Natural killer cell (primary cell): ENCODE results near the gene MTR. TPM values are rescaled to one million over a fixed set of nuclear protein-coding genes. Genes with fewer than 3 reads are reported as not detected.

Source experiments
- ATAC-seq, 3 donors: fragments of 150-1000 bp in 2 of 3; fragments of 200-7000 bp in 1 of 3; cut with Tn5 transposase; 1 replicate in 1 of 3; 2 replicates in 2 of 3; pipeline ENCODE4 v1.10.0; 2021; ENCODE audit warnings: mild to moderate bottlenecking in 2 of 3, moderate library complexity in 2 of 3
- DNase-seq, 2 donors: peaks; one replicate each; pipeline versions ENCODE4 v3.0.0 to v3.0.0-alpha.2; 2013 to 2021; ENCODE audit warnings: mixed read lengths in 1 of 2
- H3K27ac ChIP-seq: one replicate; pipeline ENCODE4 v1.5.1; 2013; ENCODE audit warnings: mild to moderate bottlenecking, low read length
- H3K27me3 ChIP-seq: one replicate; pipeline ENCODE4 v1.6.1; 2013; ENCODE audit warnings: low read length; ENCODE audit not compliant: control insufficient read depth, insufficient read depth
- H3K36me3 ChIP-seq: one replicate; pipeline ENCODE4 v1.6.1; 2013; ENCODE audit warnings: low read length; ENCODE audit not compliant: control insufficient read depth, insufficient read depth
- H3K4me1 ChIP-seq: one replicate; pipeline ENCODE4 v1.6.1; 2013; ENCODE audit warnings: low read length; ENCODE audit not compliant: control insufficient read depth, insufficient read depth
- H3K4me3 ChIP-seq: one replicate; pipeline ENCODE4 v1.5.1; 2013; ENCODE audit warnings: low read length
- H3K9me3 ChIP-seq: one replicate; pipeline ENCODE4 v1.6.1; 2013; ENCODE audit warnings: low read length; ENCODE audit not compliant: control insufficient read depth, insufficient read depth
- H3K27ac Mint-ChIP-seq, 2 donors: one replicate each; pipeline ENCODE4 v1.8.0; 2022; ENCODE audit warnings: mild to moderate bottlenecking in 2 of 2, mixed read lengths in 2 of 2, moderate library complexity in 1 of 2
- H3K27me3 Mint-ChIP-seq, 2 donors: one replicate each; pipeline ENCODE4 v1.8.0; 2022; ENCODE audit warnings: low read depth in 2 of 2, mixed read lengths in 2 of 2
- H3K36me3 Mint-ChIP-seq: one replicate; pipeline ENCODE4 v1.8.0; 2022; ENCODE audit warnings: mixed read lengths
- H3K4me1 Mint-ChIP-seq, 2 donors: one replicate each; pipeline ENCODE4 v1.8.0; 2022; ENCODE audit warnings: mixed read lengths in 2 of 2
- H3K4me3 Mint-ChIP-seq: one replicate; pipeline ENCODE4 v1.8.0; 2022; ENCODE audit warnings: mild to moderate bottlenecking, moderate library complexity, mixed read lengths
- H3K9me3 Mint-ChIP-seq, 2 donors: one replicate each; pipeline ENCODE4 v1.8.0; 2022; ENCODE audit warnings: mixed read lengths in 2 of 2
- WGBS: methylation state at CpG from one replicate; pipeline ENCODE4 v1.1.7; 2013; ENCODE audit warnings: missing lambda C conversion rate; ENCODE audit not compliant: insufficient coverage; 5-methylcytosine and 5-hydroxymethylcytosine counted together
- intact Hi-C: fragments of 100-400 bp; cut with micrococcal nuclease; formaldehyde crosslinking; loops from one replicate; pipeline ENCODE4 v1.14.2; 2022
- total RNA-seq, 4 donors: library from RNA; stranded (reverse); fragments of 120-200 nt in 1 of 4; gene quantifications; one replicate each; pipeline versions ENCODE4 v1.2.3 to v1.2.4, GENCODE V29; 2013 to 2022
- TF ChIP-seq, protein P1 (sequence below): fragments of 200-600 bp; IDR thresholded peaks from one replicate; pipeline ENCODE4 v1.8.0; 2022; ENCODE audit warnings: antibody characterized with exemption

Gene MTR
- total RNA-seq: 10 to 100 TPM; 28.4 to 41.1 (median 38.4) TPM
- total RNA-seq (2013): 57.0 TPM

DNA sequence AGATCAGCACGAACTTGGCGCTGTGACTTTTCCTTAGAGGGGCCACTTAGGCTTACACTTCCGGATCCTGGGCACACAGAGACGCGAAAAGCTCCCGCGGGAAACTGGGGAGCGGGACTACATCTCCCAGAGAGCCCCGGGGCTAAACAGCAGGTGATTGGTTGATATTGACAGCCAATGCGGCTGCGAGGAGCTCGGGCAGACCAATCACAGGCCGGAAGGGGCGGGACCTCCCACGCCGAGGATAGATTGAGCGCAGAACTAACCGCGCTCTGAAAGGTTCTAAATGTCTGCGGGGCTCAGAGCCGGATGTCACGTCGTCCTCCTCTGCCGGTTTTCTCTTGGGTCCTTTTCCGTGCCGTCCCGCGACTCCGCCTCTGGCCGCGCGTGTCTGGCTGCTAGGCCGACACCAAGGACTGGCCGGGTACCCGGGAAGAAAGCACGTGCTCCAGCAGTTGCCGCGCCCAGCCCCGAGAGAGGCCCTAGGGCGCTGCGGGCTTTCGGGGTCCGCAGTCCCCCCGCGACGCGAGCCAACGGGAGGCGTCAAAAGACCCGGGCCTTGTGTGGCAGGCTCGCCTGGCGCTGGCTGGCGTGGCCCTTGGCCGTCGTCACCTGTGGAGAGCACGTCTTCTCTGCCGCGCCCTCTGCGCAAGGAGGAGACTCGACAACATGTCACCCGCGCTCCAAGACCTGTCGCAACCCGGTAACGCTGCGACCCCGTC, at the start of gene MTR:
Gene MTR (plus strand): TSS at position 258 of the 722 bp plus-strand sequence. CDS start 412 bp downstream, at position 670.
- H3K9me3 ChIP-seq: no peaks in the 10 kb centered on the region
- no peaks in the 10 kb centered on the region for H3K27me3 ChIP-seq
- Mint-ChIP-seq H3K4me1 (peaks cover 28 to 41% of the 10 kb centered on the region in 2 donors), H3K4me3 (peak within 1 kb of the TSS; percentile 98), H3K27me3 (peaks cover 8 to 20% of the 10 kb centered on the region in 2 donors), H3K9me3 (no peaks in the 10 kb centered on the region), H3K36me3 (no peaks in the 10 kb centered on the region), H3K27ac (peak within 1 kb of the TSS; percentile 95 to 98)
- intact Hi-C loops: loop anchor here (10.0 kb wide), 1 partner anchor 930 kb away; the partner anchor contains the start of gene LYST
- ATAC-seq (peak; percentile 91 to 98 (median 93)), DNase-seq (peak; percentile 94 to 98)
- peaks cover 8% of the 10 kb centered on the region for H3K4me1 ChIP-seq
- peak within 1 kb of the TSS; percentile 96 for H3K27ac ChIP-seq
- TF ChIP-seq, protein P1, sequence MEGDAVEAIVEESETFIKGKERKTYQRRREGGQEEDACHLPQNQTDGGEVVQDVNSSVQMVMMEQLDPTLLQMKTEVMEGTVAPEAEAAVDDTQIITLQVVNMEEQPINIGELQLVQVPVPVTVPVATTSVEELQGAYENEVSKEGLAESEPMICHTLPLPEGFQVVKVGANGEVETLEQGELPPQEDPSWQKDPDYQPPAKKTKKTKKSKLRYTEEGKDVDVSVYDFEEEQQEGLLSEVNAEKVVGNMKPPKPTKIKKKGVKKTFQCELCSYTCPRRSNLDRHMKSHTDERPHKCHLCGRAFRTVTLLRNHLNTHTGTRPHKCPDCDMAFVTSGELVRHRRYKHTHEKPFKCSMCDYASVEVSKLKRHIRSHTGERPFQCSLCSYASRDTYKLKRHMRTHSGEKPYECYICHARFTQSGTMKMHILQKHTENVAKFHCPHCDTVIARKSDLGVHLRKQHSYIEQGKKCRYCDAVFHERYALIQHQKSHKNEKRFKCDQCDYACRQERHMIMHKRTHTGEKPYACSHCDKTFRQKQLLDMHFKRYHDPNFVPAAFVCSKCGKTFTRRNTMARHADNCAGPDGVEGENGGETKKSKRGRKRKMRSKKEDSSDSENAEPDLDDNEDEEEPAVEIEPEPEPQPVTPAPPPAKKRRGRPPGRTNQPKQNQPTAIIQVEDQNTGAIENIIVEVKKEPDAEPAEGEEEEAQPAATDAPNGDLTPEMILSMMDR: no peak
- WGBS: under 1% methylated on average over 67 of the region's 67 CpGs
- H3K4me3 ChIP-seq: peak within 1 kb of the TSS; percentile 96
- no peaks in the 10 kb centered on the region for H3K36me3 ChIP-seq

DNA sequence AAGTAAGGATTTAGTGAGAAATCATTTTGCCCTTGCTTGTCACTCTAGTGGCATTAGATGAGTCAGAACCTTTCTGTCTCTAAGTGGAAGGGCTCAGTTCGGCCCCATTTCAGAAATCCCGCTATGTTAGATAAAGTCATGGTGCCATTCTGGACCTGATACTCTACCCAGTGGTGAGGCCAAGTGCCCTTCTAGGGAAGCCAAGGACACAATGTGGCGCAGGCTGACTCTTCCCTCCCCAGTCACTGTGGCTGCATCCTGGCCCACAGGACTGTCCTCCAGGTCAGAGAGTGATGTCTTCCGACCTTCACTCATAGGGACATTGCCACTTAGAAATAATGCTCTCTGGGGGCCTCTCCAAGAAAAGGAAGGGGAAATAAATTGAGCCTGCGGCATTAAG, 48.3 kb upstream of the MTR start:
- WGBS: 84% methylated on average over 5 of the region's 5 CpGs
- Histone ChIP-seq H3K36me3 (no peaks in the 10 kb centered on the region), H3K27me3 (no peaks in the 10 kb centered on the region), H3K9me3 (no peaks in the 10 kb centered on the region), H3K4me1 (no peaks in the 10 kb centered on the region), H3K27ac (no peak overlapping the region), H3K4me3 (no peak overlapping the region)
- no peak overlapping the region for H3K27ac Mint-ChIP-seq
- no peaks in the 10 kb centered on the region for H3K4me1 Mint-ChIP-seq
- H3K9me3 Mint-ChIP-seq: no peaks in the 10 kb centered on the region
- H3K36me3 Mint-ChIP-seq: no peaks in the 10 kb centered on the region
- ATAC-seq (no peak), DNase-seq (no peak)
- TF ChIP-seq, protein P1: no peak
- peaks cover 6 to 10% of the 10 kb centered on the region in 2 donors for H3K27me3 Mint-ChIP-seq
- intact Hi-C loops: no loop called here
- H3K4me3 Mint-ChIP-seq: no peak overlapping the region

DNA sequence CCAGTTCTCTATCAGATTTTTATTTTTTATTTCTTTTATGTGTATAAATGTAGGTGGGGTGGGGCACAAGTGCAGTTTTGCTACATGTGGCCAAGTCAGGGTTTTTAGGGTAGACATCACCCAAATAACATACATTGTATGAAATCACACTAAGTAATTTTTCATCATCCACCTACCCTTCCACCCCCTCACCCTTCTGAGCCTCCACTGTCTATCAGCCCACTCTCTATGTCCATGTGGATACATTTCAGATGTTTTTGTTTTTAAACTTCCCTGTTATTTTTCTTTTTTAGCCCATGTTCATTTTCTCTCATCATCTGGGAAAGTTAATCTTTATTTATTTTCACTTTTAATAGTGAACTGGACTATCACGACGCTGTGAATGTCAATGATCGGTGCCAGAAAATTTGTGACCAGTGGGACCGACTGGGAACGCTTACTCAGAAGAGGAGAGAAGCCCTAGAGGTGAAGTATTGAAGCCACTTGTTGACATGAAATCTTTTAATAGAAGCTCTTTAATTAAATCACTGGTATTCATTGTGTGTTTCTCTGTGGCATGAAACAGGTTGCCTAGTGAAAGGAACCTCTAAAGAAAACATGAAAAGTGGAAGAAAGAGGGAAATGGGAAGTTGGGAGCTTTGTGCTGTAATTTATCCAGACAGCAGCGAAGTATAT, 47.6 kb upstream of the MTR start:
- intact Hi-C loops: no loop called here
- 87% methylated on average over 6 of the region's 6 CpGs for WGBS
- no peaks in the 10 kb centered on the region for H3K27me3 ChIP-seq

More for the DNA sequence above, 47.6 kb upstream of the MTR start:
- Histone ChIP-seq H3K4me3 (no peak overlapping the region), H3K4me1 (no peaks in the 10 kb centered on the region), H3K27ac (no peak overlapping the region), H3K36me3 (no peaks in the 10 kb centered on the region), H3K9me3 (no peaks in the 10 kb centered on the region)
- TF ChIP-seq, protein P1: no peak
- H3K27ac Mint-ChIP-seq: no peak overlapping the region
- H3K9me3 Mint-ChIP-seq: no peaks in the 10 kb centered on the region
- H3K36me3 Mint-ChIP-seq: no peaks in the 10 kb centered on the region
- peaks cover 4 to 6% of the 10 kb centered on the region in 2 donors for H3K27me3 Mint-ChIP-seq
- no peaks in the 10 kb centered on the region for H3K4me1 Mint-ChIP-seq
- DNase-seq (no peak), ATAC-seq (no peak)
- no peak overlapping the region for H3K4me3 Mint-ChIP-seq
